Lung (tissue), 12 donors: ENCODE measurements around the gene TEKT5. TPM values are rescaled to one million over a fixed set of nuclear protein-coding genes. Genes with fewer than 3 reads are reported as not detected.

Experiments used
- ATAC-seq: fragments of 200-7000 bp; cut with Tn5 transposase; one replicate; pipeline ENCODE4 v1.9.1; 2020; ENCODE audit warnings: moderate number of reproducible peaks; ENCODE audit not compliant: insufficient read depth, low FRiP score
- DNase-seq, 3 donors: peaks; one replicate each; pipeline ENCODE4 v3.0.0-alpha.2; 2013 to 2017
- H3K27ac ChIP-seq, 2 donors: one replicate each; pipeline ENCODE4 v1.5.1; 2013; ENCODE audit warnings: mild to moderate bottlenecking in 2 of 2, moderate library complexity in 2 of 2, control low read depth in 1 of 2, inconsistent platforms in 1 of 2, low read depth in 1 of 2, low read length in 1 of 2
- H3K27me3 ChIP-seq, 3 donors: one replicate each; pipeline ENCODE4 v1.5.1; 2013; ENCODE audit warnings: low read length in 2 of 3; ENCODE audit not compliant: control insufficient read depth in 3 of 3, insufficient read depth in 3 of 3
- H3K36me3 ChIP-seq, 4 donors: one replicate each; pipeline ENCODE4 v1.5.1; 2013; ENCODE audit warnings: low read length in 4 of 4, mild to moderate bottlenecking in 1 of 4, moderate library complexity in 1 of 4; ENCODE audit not compliant: control insufficient read depth in 4 of 4, insufficient read depth in 4 of 4
- H3K4me1 ChIP-seq, 5 donors: one replicate each; pipeline ENCODE4 v1.5.1; 2013; ENCODE audit warnings: low read length in 5 of 5, mild to moderate bottlenecking in 2 of 5, moderate library complexity in 1 of 5; ENCODE audit not compliant: control insufficient read depth in 5 of 5, insufficient read depth in 5 of 5
- H3K4me3 ChIP-seq: one replicate; pipeline ENCODE4 v1.5.1; 2013; ENCODE audit warnings: mild to moderate bottlenecking, control low read depth, moderate library complexity
- H3K9ac ChIP-seq, 2 donors: one replicate each; pipeline ENCODE4 v1.5.1; 2013; ENCODE audit warnings: low read length in 2 of 2, control low read depth in 1 of 2; ENCODE audit not compliant: insufficient read depth in 1 of 2
- H3K9me3 ChIP-seq, 4 donors: one replicate each; pipeline ENCODE4 v1.5.1; 2013; ENCODE audit warnings: low read length in 3 of 4, mild to moderate bottlenecking in 1 of 4, moderate library complexity in 1 of 4; ENCODE audit not compliant: control insufficient read depth in 4 of 4, insufficient read depth in 3 of 4
- CTCF ChIP-seq: IDR thresholded peaks from 2 replicates; pipeline ENCODE4 v1.5.1; 2012; ENCODE audit warnings: mild to moderate bottlenecking; ENCODE audit errors: control extremely low read depth, extremely low read depth
- WGBS, 2 donors: extraction: QIAGEN DNeasy Blood & Tissue Kit; methylation state at CpG; one replicate each; pipeline ENCODE4 v1.1.7; 2013; 5-methylcytosine and 5-hydroxymethylcytosine counted together
- polyA plus RNA-seq, 2 donors: library from polyadenylated mRNA; stranded (reverse); fragments of 200-250 nt; gene quantifications; one replicate each; pipeline ENCODE4 v1.2.1, GENCODE V29; 2013
- total RNA-seq, 2 donors: library from RNA; depleted of rRNA in 1 of 2; stranded (reverse); fragments of >200 nt in 1 of 2; gene quantifications; one replicate each; pipeline ENCODE4 v1.2.1, GENCODE V29; 2014 to 2021
- donor health status: control.
- donor health status: control.
- donor health status: Bipolar disorder and iron deficiency.
- donor health status: healthy.
- donor health status: DM: yes; HTN: yes; CAD: no.

Gene TEKT5
- total and polyA plus RNA-seq, 4 donors, result 0.13 to 0.34 (median 0.29) TPM

GRCh38 chr16:10647721-10648296 is 46.9 kb downstream of the TEKT5 start:
- TF ChIP-seq CTCF, result no peak
- 63 to 83% methylated on average over 4 of the region's 4 CpGs for WGBS, 2 donors
- no peak for ATAC-seq
- H3K27me3 ChIP-seq, result no peaks in the 10 kb centered on the region
- no peak for DNase-seq
- peaks cover 0 to 1% (median 0%) of the 10 kb centered on the region in 5 donors for H3K4me1 ChIP-seq
- no peaks in the 10 kb centered on the region for H3K9me3 ChIP-seq
- H3K9ac ChIP-seq, result no peak overlapping the region
- no peaks in the 10 kb centered on the region for H3K36me3 ChIP-seq
- no peak overlapping the region for H3K4me3 ChIP-seq
- H3K27ac ChIP-seq, result peak overlapping the region in 1 of 2 donors; percentile 71

DNA sequence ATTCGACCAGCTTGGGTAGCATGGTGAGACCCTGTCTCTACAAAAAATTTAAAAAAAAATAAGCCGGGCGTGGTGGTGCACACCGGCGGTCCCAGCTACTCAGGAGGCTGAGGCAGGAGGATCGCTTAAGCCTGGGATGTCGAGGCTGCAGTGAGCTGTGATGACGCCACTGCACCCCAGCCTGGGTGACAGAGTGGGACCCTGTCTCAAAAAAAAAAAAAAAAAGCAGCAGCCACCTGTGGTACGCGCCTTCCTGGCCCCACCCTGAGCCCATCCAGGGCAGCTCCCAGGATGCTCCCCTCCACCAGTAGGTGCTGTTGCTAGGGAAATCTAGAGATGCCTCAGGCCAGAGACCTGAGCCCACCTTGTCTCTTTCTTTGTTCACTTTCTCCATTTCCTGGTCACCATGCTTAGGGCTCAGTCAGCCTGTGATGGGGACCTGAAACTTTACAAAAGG is 47.4 kb downstream of the TEKT5 start:
- Histone ChIP-seq H3K4me1 (peaks cover 0 to 3% (median 0%) of the 10 kb centered on the region in 5 donors), H3K27me3 (no peaks in the 10 kb centered on the region), H3K27ac (peak overlapping the region in 1 of 2 donors; percentile 71), H3K36me3 (no peaks in the 10 kb centered on the region), H3K9ac (no peak overlapping the region), H3K9me3 (no peaks in the 10 kb centered on the region), H3K4me3 (no peak overlapping the region)
- no peak for TF ChIP-seq CTCF
- WGBS, 2 donors, result 84 to 89% methylated on average over 10 of the region's 10 CpGs
- DNase-seq, result no peak
- ATAC-seq, result no peak

- peak; percentile 29 to 79 (median 56) for DNase-seq
- WGBS, 2 donors, result 69 to 82% methylated on average over 9 of the region's 9 CpGs
- peak; percentile 78 for ATAC-seq
- Histone ChIP-seq H3K4me3 (no peak overlapping the region), H3K9me3 (no peaks in the 10 kb centered on the region), H3K4me1 (peaks cover 0 to 7% (median 0%) of the 10 kb centered on the region in 5 donors), H3K9ac (no peak overlapping the region), H3K27ac (peak overlapping the region in 1 of 2 donors; percentile 71), H3K27me3 (no peaks in the 10 kb centered on the region), H3K36me3 (no peaks in the 10 kb centered on the region)
- no peak for TF ChIP-seq CTCF
These were observed 48.0 kb downstream of the TEKT5 start for GRCh38 chr16:10646581-10647263.
